H1 (cell line): ENCODE results near the gene LTBR. TPM values are rescaled to one million over a fixed set of nuclear protein-coding genes. Genes with fewer than 3 reads are reported as not detected.
A peak's percentile ranks its signal among the peaks of the same experiment; 100 is the strongest.

Experiments used
- ATF2 ChIP-seq: IDR thresholded peaks from 2 replicates; pipeline ENCODE4 v1.6.1; 2012; ENCODE audit warnings: low read length, inconsistent platforms
- ATF3 ChIP-seq: IDR thresholded peaks from 2 replicates; pipeline ENCODE4 v1.6.1; 2011; ENCODE audit warnings: low read depth, mild to moderate bottlenecking, low read length; ENCODE audit not compliant: insufficient read depth
- CEBPB ChIP-seq: IDR thresholded peaks from 2 replicates; pipeline ENCODE4 v1.6.1; 2012; ENCODE audit warnings: low read depth, low read length
- EGR1 ChIP-seq: IDR thresholded peaks from 2 replicates; pipeline ENCODE4 v1.6.1; 2011; ENCODE audit warnings: low read depth, low read length, borderline replicate concordance
- KDM1A ChIP-seq: fragments of 200-600, 300-600 bp; sonication (generic); IDR thresholded peaks from 2 replicates; pipeline ENCODE4 v1.7.1; 2016; ENCODE audit warnings: mild to moderate bottlenecking, low read length, borderline replicate concordance
- MAX ChIP-seq: IDR thresholded peaks from 2 replicates; pipeline ENCODE4 v1.6.1; 2012; ENCODE audit warnings: inconsistent platforms
- NANOG ChIP-seq: IDR thresholded peaks from 2 replicates; pipeline ENCODE4 v1.6.1; 2011; ENCODE audit warnings: low read length, low read depth, mild to moderate bottlenecking, inconsistent platforms; ENCODE audit not compliant: insufficient read depth, poor library complexity, severe bottlenecking
- PHF8 ChIP-seq: fragments of 200-600 bp; sonication (generic); conservative IDR thresholded peaks from 2 replicates; pipeline ENCODE4 v1.7.1; 2012; ENCODE audit warnings: low read depth, mild to moderate bottlenecking, inconsistent platforms, low read length, moderate library complexity
- RBBP5 ChIP-seq: IDR thresholded peaks from 2 replicates; pipeline ENCODE4 v1.7.1; 2012; ENCODE audit warnings: low read depth, mild to moderate bottlenecking, inconsistent platforms, low read length, moderate library complexity, borderline replicate concordance
- SAP30 ChIP-seq: fragments of 300-600 bp; sonication (generic); IDR thresholded peaks from 2 replicates; pipeline ENCODE4 v1.7.1; 2012; ENCODE audit warnings: low read length, moderate library complexity, mild to moderate bottlenecking, inconsistent platforms; ENCODE audit not compliant: insufficient read depth, insufficient replicate concordance
- TAF7 ChIP-seq: optimal IDR thresholded peaks from 2 replicates; pipeline ENCODE3; 2011; ENCODE audit warnings: low read depth, mild to moderate bottlenecking, inconsistent platforms, low read length, moderate library complexity, borderline replicate concordance
- TEAD4 ChIP-seq: IDR thresholded peaks from 2 replicates; pipeline ENCODE4 v1.6.1; 2012; ENCODE audit warnings: low read depth, low read length, inconsistent platforms, mixed read lengths
- USF2 ChIP-seq: IDR thresholded peaks from 2 replicates; pipeline ENCODE4 v1.6.1; 2011; ENCODE audit warnings: low read length, improper control_type of control experiment
- polyA plus RNA-seq, 7 experiments: library from polyadenylated mRNA; depleted of rRNA in 3 of 7; stranded (reverse) in 5 of 7; unstranded in 2 of 7; fragments of >200 nt in 5 of 7; fragments of 200-250 nt in 2 of 7; gene quantifications; 1 replicate in 5 of 7; 2 replicates in 1 of 7; 4 replicates in 1 of 7; pipeline versions ENCODE4 v1.2.1 to v1.2.3, GENCODE V29; 2011 to 2013; ENCODE audit warnings: missing spikeins in 2 of 7, mixed read lengths in 2 of 7
- total RNA-seq: library from RNA; stranded (reverse); fragmentation: NEBNext Ultra II Directional; extraction: Animal tissue kit (Norgen Biotek cat#: 25700); gene quantifications from 2 replicates; pipeline ENCODE4 v1.2.1, GENCODE V29; 2021

The LTBR gene
- total and polyA plus RNA-seq, 2 of the 8 experiments (the other 6 are each of a cell fraction or from before 2014, with no cell fraction given), result 5.1 to 6.3 TPM

- TF ChIP-seq ATF2, result no peak
- TF ChIP-seq CEBPB, result no peak
- TF ChIP-seq SAP30, result no peak
- peak; percentile 7; the same call in 1 of the 2 replicates for TF ChIP-seq EGR1
- TF ChIP-seq MAX, result 0 out of 2 replicates have a peak, but pooled peaks have one; percentile 7
- TF ChIP-seq RBBP5, result peak; percentile 61; the same call in 1 of the 2 replicates
- TF ChIP-seq ATF3, result no peak
- no peak for TF ChIP-seq USF2
- no peak for TF ChIP-seq NANOG
- TF ChIP-seq KDM1A, result no peak
- peak; percentile 15 for TF ChIP-seq TAF7
- no peak for TF ChIP-seq TEAD4
- no peak; the same call in 1 of the 2 replicates for TF ChIP-seq PHF8
Measured at GRCh38 chr12:6363330-6364043, 20.5 kb upstream of the LTBR start (continued).
